Measurements from ENCODE around the gene NFKB2.
A peak's percentile ranks its signal among the peaks of the same experiment; 100 is the strongest.

NFKB2 gene

DNA sequence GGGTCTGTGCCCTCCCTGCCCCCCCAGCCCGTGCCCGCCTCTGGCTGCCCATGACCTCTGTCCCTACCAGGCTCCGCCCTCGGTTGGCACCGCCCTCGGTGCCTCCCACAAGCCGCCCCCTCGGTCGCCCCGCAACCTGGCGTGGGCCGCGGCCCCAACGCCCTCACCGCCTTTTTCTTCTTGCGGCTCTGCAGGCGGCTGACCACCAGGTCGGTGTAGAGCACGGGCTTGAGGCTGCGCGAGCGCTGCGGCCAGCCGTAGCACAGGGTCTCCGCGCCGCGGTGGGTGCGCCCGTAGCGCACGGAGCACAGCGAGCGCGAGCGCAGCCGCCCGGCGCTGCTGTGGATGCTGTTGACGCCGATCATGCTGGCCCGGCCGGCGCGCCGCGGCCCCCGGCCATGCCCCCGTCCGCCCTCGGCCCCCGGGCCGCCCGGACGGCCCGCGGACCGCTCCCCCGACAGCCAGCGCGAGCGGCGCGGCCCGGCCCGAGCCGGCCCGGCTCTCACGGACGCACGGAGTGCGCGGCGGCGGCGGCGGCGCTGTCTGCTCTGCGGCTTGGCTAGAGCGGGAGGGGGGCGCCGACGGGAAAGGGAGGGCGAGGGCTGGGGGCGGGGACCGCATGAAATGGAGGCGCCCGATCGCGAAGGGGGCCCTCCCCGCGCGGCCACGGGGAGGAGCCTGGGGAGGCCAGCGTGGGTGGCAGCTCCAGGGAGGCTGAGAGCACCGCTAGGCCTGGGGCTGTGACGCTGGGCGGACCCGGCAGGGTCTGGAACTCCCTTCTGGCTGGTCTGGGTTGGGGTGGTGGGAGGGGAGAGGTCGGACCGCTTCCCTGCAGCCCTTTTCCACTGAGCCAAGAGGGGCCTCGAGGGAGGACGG lies 13.5 kb downstream of the NFKB2 start:
- DNase-seq (ENCODE audit: low read depth, low spot score) = no peak

DNA sequence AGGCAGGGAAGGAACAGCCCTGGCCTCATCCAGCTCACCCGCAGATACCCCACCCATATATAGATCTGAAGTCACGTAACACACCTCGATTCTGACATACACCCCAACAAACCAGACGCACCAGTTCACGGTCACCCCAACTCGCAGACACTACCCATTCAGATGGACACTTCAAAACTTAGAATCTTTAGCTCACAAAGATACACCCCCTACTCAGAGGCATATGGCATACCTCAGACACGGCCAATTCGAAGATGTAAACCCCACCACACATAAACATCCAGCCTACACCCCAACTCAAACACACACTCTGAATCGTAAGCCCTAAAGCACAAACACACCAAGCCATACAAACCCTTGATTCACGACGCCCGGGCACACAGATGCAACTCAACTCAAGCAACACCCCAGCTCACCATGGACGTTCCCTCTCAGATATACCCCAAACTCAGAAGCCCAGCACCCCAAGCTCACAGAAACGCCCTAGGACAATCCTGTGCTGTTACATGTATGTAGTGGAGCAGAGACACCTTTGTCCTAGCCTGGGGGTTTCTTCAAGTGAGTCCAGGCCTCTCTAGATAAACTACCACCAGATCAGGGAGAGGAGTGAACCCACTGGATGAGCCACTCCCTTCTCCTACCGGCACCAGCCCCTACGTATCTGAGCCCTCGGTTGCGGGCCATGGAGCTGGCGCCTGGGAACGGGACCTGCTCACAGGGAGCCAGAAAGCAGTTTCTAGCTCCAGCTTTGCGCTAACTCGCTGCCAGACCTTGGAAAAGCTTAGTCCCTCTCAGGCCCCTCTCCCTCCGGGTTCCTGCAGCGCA lies 14.3 kb downstream of the NFKB2 start:
- DNase-seq (ENCODE audit: low read depth, low spot score) = no peak

GRCh38 chr10:102410429-102411073 lies 15.0 kb downstream of the NFKB2 start:
- DNase-seq (ENCODE audit: low read depth, low spot score) = no peak

DNA sequence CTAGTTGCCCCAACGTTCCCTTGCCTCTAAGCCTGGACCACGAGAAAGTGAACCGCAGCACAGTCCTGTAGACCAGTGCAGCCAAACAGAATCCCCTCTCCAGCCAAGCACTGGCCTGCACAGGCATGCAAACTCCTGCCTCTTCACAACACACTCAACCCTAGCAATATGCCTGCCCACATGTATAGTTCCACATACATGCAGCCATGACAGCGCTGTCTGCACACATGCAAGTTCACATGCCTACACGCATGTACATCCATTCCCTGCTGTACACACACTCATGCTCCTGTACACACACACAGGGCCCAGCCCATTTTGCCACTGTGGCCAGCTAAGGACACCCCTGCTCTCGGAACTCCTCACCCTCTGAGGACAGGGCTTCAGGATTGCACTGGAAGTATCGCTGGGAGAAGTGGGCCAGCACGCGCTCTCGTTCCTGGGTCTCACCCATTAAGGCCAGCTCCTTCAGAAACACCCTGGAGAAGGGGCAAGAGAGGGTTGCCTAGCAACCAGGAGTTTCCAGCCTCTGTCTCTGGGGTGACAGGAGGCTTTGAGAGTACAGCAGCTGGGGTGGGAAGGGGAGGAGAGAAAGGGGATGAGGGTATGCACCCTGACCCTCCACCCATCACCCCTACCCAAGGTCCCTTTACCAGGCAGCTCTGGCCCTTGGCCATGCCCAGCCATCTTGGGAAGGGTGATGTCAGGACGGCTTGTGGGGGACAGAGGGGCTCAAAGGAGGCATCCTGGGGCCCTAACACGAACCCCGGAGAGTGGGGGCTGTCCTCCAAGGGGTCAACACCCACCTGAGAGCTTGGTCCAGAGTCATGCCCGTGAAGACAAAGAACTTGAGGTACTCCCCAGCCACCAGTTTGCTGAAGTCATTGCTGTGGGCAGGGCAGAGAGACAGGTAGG lies 16.1 kb downstream of the NFKB2 start:
- DNase-seq (ENCODE audit: low read depth, low spot score) = no peak

- no peak for DNase-seq (ENCODE audit: low read depth, low spot score)
Measured at GRCh38 chr10:102412293-102412692, 16.8 kb downstream of the NFKB2 start.

DNA sequence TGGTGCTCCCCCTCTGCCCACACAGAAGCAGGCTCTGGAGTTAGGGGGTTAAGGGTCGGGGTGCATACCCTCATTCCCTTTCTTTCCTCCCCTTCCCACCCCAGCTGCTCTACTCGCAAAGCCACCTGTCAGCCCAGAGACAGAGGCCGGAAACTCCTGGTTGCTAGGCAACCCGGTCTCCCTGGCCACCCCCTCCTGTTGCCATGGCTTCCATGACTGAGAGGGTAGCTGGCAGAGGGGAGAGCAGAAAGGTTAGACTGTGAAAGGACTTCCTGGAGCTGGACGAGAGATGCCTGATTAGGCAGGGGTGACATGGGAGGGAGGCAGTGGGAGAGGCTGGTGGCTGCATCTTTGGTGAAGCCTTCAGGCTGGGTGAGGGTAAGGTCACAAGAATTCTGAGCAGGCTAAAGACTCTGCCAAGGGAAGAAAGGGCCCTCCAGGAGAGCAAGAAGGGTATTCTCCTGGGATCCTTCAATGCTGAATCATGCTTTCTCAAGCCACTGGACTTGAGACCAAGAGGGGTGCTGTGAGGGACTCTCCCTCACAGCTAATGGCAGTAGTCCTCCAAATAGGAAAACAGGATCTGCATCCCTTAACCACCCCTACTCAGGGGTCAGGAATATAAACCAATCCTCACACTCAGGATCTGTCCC lies 17.7 kb downstream of the NFKB2 start:
- DNase-seq (ENCODE audit: low read depth, low spot score) = peak; percentile 72

GRCh38 chr10:102413806-102414561 lies 18.5 kb downstream of the NFKB2 start:
- DNase-seq (ENCODE audit: low read depth, low spot score) = no peak

DNA sequence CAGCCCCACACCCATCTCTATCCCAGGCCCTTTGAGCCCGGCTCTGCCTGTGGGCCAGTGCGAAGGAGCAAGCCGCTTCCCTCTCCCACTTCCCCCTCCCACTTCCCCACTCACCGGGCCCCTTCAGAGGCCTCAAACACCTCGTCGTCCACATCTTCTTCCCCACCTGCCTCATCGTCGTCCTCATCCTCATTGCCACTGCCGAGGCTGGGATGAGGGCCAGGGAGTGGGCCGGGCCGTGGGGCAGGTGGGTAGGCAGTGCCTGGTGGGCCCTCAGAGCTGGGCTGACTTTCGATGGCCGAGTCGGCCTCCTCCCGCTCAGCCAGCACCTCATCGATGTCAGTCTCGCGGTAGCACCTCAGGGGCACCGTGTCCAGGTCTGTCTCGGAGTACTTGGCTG lies 19.2 kb downstream of the NFKB2 start:
- DNase-seq (ENCODE audit: low read depth, low spot score) = no peak

- no peak for DNase-seq (ENCODE audit: low read depth, low spot score)
Measured at GRCh38 chr10:102416283-102416682, 20.8 kb downstream of the NFKB2 start.

DNA sequence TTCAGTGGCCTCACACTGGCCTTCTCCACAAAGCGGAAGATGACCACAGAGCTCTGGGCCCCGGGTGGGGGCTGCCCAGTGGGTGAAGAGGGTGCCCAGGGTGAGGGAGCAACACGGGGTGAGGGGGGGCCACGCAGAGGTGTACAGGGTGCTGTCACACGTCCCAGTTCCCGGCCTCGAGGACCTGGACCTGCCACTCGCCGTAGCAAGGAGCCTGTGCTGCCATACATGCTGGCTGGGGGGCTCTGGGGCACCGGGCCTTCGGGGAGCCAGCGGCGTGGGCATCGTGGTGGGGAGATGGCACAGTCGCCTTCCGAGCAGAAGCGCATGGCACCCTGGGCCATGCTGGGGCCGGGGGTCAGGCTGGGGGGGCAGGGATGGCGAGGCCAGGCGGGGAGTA lies 21.2 kb downstream of the NFKB2 start:
- no peak for DNase-seq (ENCODE audit: low read depth, low spot score)

GRCh38 chr10:102418622-102419268 lies 23.2 kb downstream of the NFKB2 start, which contains the start of gene PSD:
Gene PSD, minus strand, starts transcription at chr10:102418785. Its CDS starts 1,747 bp downstream, at chr10:102417038.
- peak; percentile 44 for DNase-seq (ENCODE audit: low read depth, low spot score)

- peak; percentile 82 for DNase-seq (ENCODE audit: low read depth, low spot score)
Measured at GRCh38 chr10:102419269-102420180, 24.0 kb downstream of the NFKB2 start.

- no peak for DNase-seq (ENCODE audit: low read depth, low spot score)
Measured at GRCh38 chr10:102420181-102420713, 24.7 kb downstream of the NFKB2 start.

GRCh38 chr10:102420714-102421506 lies 25.4 kb downstream of the NFKB2 start, which contains the start of gene FBXL15:
Gene FBXL15, plus strand, starts transcription at chr10:102420836. Its CDS starts 294 bp downstream, at chr10:102421130.
- DNase-seq (ENCODE audit: low read depth, low spot score) = peak; percentile 98

GRCh38 chr10:102421507-102421756 lies 25.9 kb downstream of the NFKB2 start:
- DNase-seq (ENCODE audit: low read depth, low spot score) = no peak

- DNase-seq (ENCODE audit: low read depth, low spot score) = peak; percentile 50
Measured at GRCh38 chr10:102421757-102422512, 26.4 kb downstream of the NFKB2 start.

Data from ELF-1 (cell line).